ENCODE data around the gene HAUS7.
A peak's percentile ranks its signal among the peaks of the same experiment; 100 is the strongest.

HAUS7 gene

DNA sequence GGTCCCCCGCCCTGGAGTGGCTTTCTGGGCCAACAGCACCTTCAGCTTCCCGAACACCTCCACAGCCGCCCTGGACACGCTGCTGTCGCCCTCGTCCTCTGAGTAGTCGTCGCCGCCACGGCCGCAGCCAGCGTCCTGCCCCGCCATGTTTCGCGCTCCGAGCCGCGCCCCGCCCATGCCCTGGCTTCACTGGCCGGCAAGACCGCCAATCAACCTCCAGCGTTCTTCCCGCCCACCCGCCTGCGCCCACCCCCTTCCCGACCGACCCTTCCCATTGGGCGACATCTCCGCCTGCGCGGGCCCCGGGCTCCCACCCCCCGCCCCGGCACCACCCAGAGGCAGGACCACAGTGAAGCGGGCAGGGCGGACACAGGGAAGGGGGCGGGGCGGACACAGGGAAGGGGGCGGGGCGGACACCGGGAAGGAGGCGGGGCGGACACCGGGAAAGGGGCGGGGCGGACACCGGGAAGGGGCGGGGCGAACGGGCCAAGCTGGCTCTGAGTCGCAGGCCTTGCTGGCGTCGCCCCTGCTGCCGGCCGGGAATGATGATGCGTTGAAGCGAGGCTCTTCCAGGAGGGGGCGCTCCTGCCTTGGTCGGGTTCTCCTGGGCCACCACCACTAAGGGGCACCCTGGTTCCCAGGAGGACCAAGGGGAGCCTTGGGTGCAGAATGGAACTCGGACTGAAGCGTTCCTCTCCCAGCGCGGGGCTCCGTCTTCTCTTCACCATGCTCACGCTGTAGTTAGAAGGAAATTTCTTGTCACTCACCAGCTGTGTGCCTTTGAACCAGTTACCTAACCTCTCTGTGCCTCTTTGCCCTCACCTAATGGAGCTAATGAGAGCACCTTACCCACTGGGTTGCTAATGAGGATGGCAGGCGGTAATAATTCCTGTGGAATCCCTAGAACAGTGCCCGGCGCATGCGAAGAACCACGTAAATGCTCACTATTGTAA, at the start of gene HAUS7:
Gene HAUS7, minus strand, starts transcription at position 166 of the 953 bp plus-strand sequence. Its CDS starts 19 bp downstream, at position 147.
- DNase-seq = peak; percentile 87

DNA sequence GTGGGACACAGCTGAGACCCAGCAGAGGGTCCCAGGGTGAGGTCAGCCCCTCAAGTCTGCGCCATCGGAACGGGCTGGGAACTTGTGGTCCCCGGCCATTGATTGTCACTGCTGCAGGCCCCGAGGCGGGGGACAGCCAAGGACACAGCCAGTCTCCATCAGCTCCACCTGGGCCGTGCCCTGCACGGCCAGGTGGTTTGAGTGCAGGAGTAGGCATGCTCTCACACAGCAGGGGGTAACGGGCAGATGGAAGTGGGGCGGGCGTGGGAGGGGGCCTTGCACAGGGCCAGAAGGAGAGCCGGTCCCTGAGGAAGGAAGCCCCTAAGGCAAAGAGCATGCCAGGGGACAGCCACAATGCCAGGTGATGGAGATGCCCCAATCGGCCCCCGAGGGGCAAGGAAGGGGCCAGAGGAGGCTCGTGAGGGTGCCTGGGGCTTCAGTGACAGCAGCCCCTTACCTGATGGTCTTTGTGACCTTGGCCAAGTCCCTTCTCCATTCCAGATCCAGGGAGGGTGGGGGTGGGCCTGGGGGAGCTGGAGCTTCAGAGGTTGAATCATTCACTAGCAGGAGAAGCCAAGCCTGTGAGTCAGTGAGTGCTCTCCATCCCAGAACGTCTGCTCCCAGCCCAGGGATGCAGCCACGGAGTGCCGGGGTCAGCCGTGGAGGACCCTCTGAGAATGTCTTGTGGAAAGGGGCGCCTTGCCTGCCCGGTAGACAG, 49.4 kb upstream of the HAUS7 start:
- no peak for DNase-seq

DNA sequence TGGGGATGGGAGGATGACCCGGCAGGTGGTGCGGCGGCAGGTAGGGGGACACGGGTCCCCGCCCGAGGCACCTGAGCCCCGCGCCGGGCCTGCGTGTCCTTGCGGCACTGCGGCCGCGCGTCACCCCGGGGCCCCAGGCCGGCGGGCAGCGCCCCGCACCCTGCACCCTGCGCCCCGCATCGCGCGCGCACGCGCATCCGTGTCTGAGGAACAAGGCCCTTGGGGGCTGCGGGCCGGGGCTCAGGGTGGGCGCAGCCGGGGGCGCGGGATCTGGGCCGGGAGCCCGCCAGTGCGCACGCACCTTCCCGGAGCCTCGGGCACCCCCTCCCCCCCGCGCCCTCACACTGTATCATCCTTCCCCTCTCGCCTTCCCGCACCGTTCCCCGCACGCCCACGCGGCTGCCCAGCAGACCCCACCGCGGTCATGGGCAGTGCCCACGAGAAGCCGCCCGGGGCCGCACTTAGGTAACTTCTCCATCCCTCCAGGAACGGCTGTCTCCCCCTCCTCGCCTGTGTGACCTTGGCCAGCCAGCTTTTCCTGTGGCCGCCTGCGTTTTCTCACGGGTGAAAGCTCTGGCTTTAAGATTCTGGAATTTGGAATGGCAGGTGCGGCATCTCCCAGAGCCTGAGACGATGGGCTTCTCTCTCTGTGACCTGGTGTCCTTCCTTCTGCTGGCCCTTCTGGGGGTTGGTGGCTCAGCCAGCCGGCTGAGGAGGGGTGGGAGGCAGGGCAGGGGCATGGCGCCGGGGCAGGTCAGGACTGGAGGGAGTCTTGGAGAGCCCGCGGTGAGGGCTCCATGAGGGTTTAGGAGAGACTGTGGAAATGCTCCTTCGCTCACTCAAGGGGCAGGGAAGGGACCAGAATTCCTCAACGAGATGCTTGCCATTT, 47.8 kb upstream of the HAUS7 start:
- no peak for DNase-seq

DNA sequence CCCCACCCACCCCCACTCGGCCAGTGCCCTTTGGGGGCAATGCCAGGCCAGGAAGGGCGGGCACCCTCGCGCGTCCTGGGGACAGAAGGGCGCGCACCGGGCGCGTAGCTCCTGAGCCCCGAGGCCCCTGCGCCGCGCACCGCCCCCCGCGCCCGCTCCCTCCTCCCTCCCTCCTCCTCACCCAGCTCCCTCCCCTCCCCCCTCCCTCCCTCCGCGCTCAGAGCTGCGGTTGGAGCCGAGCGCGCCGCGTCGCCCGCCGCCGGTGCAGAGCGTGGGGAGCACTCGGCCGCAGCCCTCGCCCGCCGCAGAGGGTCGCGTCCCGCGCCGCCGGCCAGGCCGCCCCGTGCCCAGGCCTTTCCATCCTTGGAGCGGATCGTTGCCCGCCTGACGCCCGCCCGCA, 47.0 kb upstream of the HAUS7 start, which contains the start of gene ATP2B3:
Gene ATP2B3, plus strand, starts transcription at position 220 of the 400 bp plus-strand sequence. CDS start 18,606 bp downstream, outside the sequence.
- no peak for DNase-seq

DNA sequence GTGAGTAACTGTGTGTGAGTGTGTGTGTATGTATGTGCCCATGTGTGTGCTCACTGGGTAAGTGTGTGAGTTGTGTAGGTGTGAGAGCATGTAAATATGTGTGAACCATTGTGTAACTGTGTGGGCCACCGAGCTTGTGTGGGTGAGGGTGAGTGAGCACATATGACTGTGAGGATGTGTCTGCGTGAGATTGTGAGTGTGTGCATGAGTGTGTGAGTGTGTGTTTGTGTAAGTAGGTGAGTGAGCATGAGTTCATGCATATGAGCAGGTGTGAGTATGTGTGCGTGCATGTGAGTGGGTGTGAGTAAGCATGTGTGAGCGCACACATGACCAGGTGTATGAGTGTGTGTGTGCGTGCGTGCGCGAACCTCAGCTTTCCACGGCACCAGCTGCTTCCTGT, 45.7 kb upstream of the HAUS7 start:
- DNase-seq = no peak

DNA sequence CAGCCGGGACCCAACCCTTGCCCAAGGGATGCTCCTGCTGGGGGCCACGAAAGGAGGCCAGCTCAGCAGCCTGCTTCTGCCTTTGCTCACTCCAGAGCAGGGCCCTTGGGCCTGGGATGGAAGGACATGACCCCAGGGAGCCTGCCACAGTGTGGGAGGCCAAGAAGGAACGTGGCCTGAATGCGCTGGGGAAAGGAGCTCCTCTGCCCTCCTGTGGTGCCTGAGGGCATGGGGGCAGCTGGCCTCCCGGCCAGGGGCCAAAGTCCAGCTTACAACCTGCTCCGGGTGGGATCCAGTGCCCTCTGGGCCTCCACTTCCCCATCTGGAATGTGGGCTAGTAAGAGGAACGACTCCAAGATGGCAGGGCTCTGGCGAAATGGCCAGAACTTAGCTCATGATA, 45.1 kb upstream of the HAUS7 start:
- no peak for DNase-seq

DNA sequence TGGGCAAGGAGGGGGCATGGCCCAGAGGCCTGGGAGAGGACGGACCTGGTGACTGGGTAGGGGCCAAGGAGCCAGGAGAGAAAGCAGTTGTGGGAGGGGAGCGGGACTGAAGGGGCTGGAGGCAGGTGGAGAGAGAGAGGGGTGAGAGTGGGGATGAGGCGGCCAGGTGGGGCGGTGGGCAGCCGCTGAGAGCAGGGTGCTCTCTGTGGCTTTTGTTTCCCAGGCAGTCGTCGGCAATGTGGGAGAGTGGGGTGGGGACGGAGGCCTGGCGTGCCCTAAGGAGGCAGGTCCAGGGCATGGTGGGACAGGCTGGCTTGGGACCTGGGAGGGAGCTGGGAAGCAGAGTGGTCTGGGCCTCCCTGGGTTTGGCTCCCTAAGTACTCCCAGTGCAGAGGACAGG, 43.9 kb upstream of the HAUS7 start:
- no peak for DNase-seq

DNA sequence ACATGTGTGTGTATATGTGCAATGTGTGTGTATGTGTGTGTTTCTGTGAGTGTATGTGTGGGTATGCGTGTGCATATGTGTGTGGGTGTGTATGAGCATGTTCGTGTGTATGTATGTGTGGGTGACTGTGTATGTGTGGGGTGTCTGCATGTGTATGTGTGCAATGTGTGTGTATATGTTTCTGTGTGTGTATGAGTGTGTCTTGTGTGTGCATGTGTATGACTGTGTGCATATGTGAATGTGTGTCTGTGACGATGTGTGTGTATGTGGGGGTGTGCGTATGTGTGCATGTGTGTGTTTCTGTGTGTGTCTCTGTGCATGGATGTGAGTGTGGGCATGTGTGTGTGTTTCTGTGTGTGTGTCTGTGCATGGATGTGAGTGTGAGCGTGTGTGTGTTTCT, 42.9 kb upstream of the HAUS7 start:
- DNase-seq = no peak

DNA sequence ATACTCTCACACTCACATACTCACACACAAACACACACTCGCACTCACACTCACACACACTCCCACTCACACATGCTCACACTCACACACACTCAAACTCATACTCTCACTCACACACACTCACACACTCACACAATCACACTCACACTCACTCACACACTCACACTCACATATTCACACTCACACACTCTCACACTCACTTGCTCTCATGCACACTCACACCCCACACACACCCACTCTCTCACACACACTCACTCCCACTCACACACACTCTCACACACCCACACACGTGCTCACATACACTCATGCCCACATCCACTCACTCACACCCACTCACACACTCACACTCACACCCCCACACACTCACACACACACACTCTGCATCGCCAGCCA, 42.1 kb upstream of the HAUS7 start:
- no peak for DNase-seq

DNA sequence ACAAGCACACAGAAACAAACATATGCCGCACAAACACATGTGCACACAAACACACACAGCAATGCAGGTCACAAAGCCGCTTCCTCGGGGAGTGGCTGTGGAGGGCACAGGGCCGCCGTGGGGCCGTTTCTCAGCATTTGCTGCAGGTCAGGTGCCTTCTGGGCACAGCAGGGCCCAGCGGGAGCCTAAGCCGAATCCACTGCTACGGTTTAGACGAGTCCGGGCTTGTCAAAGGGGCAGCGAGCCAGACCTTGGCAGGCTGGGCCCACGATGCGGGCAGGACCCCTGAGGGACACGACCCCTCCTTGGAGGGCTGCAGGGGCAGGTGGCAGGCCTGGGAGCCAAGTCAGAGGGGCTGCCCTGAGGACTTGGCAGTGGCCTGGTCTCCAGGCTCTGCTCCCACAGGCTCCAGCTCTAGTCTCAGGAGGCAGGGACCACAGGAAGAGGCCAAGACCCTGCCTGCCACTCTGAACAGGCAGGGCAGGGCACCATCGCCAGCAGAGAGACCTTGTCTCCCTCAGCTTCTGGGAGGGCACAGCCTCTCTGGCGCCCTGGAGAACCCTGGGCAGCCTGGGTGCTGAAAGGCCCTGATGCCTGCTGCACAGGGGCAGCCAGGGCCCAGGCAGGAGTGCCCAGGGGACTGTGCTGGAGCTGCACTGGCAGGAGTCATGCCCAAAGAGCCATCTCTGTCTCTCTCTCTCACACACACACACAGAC, 41.6 kb upstream of the HAUS7 start:
- no peak for DNase-seq

DNA sequence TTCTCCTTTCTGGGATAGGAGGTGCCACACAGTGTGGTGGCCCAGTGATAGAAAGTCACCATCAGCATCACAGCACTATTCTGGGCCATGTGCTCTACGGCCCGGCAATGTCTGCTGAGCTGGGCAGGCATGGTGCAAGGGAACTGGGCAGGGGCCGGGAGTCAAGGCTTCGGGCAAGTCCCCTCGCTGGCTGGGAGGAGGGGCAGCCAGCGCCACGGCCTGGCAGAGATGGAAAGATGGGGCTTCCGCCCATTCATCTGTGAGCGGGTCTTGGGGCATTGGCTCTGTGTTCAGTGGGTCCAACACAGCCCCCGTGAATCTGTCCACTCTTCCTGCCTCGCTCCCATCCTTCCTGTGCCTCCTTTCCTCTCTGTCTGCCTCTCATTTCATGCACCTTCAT, 40.0 kb upstream of the HAUS7 start:
- DNase-seq = no peak

DNA sequence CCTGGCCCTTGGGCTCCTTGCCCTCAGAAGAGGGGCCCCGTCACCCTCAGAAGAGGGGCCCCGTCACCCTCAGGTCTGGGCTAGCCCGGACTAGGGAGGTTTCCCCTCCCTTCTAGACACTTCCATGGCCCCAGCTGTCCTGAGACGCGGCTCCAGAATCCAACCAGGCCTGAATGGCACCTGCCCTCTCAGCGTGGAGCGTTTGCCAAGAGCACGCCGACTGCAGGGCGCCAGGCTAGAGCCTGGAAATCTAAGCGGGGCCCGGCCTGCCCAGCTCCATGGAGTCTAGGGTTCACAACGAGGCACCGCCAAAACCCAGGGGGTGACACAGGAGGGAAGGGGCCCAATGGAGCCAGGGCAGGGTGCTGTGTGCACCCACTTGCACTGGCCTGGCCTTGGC, 39.2 kb upstream of the HAUS7 start:
- DNase-seq = no peak

DNA sequence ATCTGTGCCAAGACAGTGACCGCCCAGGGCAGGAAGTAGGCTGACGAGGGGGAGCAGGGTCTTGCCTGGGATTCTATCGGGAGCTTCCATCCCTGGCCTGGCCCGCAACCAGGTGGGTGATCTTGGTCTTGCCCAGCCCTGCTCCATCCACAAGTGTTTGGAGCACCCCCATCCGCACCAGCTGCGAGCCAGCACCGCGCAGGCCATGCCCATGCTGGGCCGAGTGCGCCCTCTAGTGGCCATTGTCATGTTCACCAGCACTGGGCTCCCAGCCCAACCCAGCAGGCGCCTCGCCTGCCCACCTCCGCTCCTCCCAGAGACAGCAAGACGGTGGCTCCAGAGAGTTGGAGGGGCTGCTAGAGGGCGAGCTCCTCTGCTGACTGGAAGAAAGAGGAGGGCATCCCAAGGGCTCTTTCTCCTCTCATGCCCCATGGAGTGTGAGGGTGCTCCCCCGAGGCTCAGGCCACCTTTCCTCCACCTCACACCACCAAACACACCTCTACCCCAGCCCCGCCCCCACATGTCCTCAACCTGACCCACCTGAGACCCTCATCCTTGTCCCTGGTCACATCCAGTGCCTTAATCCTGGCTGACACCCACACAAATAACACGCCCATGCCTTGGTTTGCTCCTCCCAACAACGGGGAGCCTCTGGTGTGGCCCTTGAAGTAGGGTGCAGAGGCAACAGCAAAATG, 37.3 kb upstream of the HAUS7 start:
- DNase-seq = peak; percentile 73

DNA sequence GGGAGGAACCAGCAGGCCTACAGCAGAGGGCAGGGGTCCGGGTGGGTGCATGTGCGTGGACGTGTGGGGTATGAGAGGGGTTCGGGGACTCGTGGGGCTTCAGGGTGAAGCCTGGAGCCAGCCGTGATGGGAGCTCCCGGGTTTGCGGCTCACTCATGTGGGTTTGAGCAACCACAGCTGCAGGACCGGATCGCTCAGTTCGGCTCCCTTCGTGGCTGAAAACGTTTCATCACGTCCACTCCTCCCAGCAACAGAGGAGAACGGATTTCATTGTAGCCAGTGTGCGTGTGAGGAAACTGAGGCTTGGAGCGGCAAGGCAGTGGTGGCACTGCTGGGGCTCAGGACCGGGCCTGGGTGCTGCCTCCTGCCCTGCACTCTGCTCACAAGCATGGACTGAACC, 35.0 kb upstream of the HAUS7 start:
- DNase-seq = no peak

DNA sequence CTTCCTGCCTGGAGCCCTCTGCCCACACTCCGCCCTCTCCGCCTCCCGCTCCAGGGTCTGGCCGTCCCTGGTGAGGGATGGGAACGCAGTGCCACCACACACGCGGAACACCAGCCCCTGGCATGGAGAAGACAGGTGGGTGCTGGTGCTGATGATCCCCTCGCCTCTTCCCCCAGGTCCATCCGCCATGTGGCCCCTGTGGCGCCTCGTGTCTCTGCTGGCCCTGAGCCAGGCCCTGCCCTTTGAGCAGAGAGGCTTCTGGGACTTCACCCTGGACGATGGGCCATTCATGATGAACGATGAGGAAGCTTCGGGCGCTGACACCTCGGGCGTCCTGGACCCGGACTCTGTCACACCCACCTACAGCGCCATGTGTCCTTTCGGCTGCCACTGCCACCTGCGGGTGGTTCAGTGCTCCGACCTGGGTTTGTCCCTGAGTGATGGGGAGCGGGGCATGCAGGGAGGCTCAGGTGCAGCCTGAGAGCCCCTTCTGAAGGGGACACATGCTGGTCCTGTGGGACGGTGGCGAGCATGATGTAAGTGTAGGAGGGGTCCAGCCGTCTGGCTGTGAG, 34.2 kb upstream of the HAUS7 start:
- no peak for DNase-seq

DNA sequence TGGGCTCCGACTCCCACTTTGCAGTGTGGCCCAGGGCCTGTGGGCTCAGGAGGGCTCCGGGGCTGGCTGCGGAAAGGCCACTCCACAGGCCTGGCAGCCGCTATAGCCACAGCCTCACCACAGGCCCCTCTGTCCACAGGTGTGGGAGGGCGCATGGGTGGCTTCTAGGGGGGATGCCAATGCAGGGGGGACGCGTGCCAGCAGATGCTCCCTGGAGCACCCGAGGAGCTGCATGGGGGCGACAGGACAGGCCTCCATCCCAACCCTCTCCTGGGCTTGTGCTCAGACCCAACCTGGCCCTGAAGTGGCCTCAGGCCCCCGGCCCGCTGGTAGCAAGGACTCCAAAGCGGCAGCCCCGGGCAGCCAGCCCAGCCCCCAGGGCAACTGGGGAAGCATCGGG, 32.4 kb upstream of the HAUS7 start:
- no peak for DNase-seq

DNA sequence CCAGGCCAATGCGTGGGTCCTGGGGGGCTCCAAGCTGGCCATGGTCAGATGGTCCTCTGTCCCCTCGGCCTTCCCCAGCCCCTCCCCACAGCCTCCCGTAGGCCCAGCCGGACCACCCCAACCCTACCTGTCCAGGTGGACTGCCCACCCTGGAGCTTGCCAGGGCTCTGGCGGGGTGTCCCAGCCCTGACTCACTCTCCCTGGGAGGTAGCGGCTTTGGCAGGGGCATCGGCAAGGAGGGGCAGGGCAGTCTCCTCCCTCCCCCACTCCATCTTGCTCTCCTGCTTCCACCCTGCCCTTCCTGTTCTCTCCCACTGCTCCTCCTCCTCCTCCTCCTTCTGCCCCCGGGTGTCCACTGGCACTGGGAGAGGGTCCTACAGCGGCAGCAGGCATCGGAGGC, 31.8 kb upstream of the HAUS7 start:
- DNase-seq = no peak

DNA sequence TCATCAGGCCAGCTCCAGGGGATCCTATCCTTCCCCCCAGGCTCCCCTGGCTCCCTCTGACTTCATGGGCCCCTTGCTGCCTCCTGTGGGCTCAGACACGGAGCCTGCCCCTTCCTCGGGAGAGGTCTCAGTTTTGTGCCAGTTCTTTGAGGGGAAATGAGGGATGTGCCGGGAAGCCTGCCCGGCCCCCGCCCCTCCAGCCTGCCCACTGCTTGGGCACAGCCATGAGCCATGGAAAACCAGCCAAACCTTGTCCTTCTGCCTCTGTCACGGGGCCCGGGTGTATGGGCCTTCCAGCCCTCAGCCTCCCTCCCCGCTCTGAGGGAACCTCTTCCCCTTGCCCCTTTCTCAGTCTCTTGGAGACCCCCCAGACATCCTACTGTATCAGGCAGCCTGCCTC, 31.2 kb upstream of the HAUS7 start:
- DNase-seq = no peak

DNA sequence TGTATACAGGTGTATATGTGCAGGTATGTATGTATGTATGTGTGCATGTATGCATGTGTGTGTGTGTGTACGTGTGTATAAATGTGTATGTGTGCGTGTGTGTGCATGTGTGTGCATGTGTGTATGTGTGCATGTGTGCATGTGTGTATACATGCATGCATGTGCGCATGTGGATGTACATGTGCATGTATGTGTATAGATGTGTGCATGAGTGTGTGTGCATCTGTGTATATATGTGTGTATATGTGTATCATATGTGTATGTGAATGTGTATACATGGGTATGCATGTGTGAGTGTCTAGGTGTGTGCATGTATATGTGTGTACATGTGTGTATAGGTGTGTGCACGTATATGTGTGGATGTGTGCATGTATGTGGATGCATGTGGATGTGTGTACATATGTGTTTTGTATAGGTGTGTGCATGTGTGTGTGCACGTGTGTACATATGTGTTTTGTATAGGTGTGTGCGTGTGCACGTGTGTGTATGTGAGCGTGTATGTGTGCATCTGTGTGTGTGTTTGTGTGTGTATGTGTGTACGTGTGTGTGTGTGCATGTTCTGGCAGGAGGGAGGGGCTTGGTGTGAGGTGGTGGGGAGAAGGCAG, 30.4 kb upstream of the HAUS7 start:
- DNase-seq = no peak

DNA sequence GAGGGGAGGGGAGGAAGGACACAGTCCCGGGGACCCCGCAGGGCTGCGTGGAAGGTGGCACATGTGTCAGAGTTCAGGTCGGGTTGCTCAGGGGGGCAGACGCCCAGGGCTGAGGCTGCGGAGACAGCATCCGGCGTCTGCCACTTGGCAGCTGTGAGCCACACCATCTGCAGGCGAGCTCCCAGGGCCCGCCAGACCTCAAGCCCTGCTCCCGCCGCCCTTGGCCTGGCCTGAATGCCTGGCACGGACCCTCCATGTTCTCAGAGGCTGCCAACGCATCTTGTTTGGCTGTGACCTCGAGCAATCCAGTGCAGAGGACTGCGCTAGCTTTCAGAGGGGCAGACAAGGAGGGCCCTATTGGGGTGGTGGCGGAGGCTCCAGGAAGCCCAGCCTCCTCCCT, 29.5 kb upstream of the HAUS7 start:
- no peak for DNase-seq

DNA sequence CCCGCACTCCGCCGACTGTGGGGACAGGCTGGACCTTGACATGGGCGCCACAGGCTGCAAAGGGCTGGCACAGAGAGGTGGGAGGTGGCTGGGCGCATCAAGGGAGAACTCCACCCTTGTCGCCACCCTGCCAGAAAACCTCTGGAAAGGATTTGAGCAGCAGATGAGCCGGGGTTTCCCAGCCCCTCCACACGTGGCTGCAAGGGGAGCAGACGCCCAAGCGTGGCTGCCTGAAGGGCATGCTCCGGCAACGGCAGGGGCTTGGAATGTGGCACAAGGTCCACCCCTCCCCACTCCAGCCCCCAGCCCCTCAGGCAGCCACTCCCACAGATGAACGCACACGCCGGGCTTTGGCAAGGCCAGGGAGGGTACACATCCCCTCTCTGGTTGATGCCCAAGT, 29.0 kb upstream of the HAUS7 start:
- DNase-seq = no peak

Measured in CD4-positive, alpha-beta T cell treated with Interleukin-4 for 4 hours (primary cell).